HG02981 (cell line): ENCODE results near the gene RNF220.

Experiments used
- ATAC-seq: cut with Tn5 transposase; IDR thresholded peaks from one replicate; pipeline ENCODE4 v1.9.1; 2021; ENCODE audit warnings: mild to moderate bottlenecking, moderate library complexity; ENCODE audit not compliant: unreplicated experiment

Gene RNF220

GRCh38 chr1:44672961-44673674 lies 268.1 kb downstream of the RNF220 start:
- no peak for ATAC-seq

DNA sequence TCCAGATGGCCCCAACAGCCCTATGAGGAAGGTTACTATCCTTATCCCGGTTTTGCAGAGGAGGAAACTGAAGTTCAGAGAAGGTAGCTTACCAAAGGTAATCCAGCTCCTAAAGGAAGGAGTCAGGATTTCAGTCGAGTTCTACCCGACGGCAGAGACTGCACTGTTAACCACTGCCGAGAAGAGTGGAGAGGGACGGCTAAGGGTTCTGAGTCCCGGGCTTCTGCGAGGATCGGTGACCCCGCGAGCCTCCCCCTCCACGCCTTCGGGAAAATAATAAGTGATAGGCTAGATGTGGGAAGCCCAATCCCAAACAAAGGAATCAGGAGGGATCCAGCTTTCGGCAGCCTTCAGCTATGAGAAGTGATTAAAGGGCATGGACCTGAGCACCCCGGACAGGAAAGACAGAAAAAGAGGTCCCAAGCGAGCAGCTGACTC lies 268.6 kb downstream of the RNF220 start:
- ATAC-seq, result peak; percentile 2

- peak; percentile 84 for ATAC-seq
Measured at GRCh38 chr1:44674113-44675000, 269.3 kb downstream of the RNF220 start, which contains the start of the genes ARMH1 and TMEM53. ARMH1 (plus strand) TSS chr1:44674714; CDS start chr1:44689698, 14,984 bp downstream. TMEM53 (minus strand) TSS chr1:44674481; CDS start chr1:44674391, 90 bp downstream.

GRCh38 chr1:44675186-44675585 lies 270.1 kb downstream of the RNF220 start:
- no peak for ATAC-seq

GRCh38 chr1:44676484-44677200 lies 271.6 kb downstream of the RNF220 start:
- no peak for ATAC-seq

DNA sequence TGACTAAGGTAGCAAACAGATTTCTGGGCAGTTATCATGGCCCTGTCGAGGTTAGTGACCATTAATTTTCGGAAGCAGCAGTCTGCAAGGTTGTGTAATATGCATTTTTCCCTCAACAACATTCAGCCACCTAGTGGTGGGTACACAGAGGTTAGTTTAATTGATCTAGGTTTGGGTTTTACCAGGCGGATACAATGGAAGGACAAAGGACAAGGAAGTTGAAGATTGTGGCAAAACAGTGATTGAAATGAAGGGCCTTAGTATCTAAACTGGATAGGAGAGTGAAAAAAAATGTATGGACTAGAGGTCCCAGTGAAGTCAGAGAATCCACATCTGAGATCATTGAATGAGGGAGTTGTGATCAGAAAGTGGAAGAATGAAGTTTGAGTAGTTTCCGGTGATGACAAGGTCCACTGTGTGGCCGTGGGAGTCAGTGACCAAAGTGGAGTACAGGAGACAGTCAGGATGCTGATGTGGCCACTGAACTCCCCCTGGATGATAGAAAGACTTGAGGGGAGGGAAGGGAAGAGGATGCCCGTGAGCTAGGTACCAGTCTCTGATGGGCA lies 272.2 kb downstream of the RNF220 start:
- no peak for ATAC-seq

DNA sequence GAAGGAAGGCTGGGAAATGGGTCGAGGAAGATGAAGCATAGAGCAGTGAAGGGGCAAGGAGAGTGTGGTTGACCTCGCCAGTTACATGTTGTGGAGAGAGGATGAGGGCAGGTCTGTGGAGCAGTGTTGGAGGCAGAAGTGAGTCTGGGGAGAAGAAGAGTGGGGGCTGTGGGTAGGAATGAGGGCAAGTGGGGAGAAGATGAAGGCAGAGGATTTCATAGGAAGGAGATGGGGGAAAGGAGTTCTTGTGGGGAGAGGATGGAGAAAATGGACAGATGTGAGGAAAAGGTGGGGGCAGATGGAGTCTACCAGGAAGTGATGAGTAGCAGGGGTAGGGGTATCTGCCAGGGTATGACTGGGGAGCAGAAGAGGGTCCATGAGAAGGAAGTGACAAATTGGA lies 273.1 kb downstream of the RNF220 start:
- no peak for ATAC-seq

GRCh38 chr1:44678626-44679025 lies 273.6 kb downstream of the RNF220 start:
- no peak for ATAC-seq

DNA sequence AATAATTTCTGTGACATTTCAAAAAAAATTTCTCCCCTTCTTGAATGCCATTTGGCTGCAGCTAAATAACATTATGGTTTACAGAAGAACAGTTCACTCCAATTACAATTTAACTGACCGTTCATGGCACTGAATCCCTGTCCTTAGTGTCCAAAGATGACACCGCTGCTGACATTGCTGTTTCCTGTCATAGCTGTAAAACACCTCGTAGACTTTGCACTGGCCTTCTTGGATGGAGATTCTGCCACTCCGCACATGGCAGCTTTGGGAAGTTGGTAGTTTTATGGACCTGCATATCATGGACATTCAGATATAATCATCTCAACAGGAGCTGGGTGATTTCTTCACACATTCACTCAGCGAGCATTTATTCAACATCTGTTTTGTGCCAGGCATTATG lies 274.4 kb downstream of the RNF220 start:
- no peak for ATAC-seq

DNA sequence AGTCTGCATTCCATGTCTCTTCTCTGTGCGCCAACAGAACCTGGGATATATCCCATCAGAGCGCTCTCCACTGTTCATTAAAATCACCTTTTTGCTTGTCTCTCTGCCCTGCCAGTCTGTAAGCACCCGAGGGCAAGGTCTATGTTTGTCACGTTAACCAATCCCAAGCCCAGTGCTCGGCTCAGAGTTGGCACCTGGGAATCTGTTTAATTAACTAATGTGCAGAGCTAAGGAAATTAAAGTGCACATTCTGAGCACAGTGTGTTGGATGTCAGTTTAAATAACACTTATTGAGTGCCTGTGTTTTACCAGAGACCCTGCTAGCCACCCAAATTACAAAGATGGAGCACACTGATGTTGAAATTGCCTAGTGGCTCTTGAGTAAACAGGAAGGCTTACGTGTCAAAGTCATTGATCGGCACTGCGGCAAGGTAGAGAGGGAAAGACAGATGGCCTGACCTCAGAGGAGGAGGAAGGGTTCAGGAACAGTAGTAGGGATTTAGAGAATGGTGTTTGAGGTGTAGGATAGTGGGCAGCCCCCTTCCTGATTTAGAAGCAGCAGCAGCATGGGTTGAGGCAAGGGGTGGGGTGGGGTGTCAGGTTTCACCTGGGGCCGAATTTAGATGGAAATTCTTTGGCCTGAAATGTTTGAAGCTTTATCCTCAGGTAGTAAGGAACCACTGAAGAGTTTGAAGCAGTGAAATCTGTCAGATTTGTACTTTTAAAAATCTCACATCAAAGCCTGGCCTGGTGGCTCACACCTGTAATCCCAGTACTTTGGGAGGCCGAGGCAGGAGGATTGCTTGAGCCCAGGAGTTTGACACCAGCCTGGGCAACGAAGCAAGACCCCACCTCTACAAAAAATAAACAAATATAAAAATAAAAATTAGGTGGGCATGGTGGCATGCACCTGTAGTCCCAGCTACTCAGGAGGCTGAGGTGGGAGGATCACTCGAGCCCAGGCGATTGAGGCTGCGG lies 277.1 kb downstream of the RNF220 start:
- ATAC-seq, result no peak

DNA sequence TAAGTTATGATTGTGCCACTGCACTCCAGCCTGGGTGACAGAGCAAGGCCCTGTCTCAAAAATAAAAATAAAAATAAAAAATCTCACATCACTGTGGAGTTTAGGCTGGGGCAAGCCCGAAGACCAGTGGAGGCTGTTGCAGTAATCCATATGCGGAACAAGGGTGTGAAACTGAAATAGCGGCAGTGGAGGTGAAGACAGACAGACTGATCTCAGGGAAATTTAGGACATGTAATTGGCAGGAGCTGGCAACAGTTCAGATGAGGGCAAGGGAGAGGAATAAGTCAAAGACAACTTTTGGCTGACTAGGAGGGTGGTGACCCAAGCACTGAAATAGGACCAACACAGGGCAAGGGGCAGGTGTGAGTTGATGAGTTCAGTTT lies 277.8 kb downstream of the RNF220 start:
- no peak for ATAC-seq

- peak; percentile 86 for ATAC-seq
Measured at GRCh38 chr1:44684525-44684924, 279.5 kb downstream of the RNF220 start.

DNA sequence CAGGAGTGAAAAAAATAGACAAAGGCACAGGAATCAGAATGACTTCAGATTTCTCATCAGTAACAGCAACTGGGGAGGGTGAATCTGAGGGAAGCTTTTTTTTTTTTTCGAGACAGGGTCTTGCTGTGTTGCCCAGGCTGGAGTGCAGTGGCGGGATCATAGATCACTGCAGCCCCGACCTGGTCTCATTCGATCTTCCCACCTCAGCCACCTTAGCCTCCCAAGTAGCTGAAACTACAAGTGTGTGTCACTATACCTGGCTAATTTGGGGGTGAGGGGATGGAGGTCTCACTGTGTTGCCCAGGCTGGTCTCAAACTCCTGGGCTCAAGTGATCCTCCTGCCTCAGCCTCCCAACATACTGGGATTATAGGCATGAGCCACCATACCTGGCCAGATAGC lies 280.2 kb downstream of the RNF220 start:
- ATAC-seq, result no peak

DNA sequence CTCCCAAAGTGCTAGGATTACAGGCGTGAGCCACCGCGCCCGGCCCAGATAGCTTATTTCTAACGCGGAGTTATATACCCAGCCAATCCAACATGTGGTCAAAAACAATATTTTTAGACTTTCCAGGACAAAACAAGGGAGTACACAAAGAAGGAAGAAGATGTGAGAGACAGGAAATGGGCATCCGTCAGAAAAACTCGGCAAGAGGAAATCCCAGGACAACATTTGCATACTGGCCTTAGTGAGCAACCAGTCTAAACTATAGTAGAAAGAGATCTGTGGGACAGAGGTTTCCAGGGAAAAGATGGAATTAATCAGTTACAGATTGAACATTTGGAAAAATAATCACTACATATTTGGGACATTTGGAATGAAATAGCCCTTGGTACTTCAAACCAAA lies 280.8 kb downstream of the RNF220 start:
- ATAC-seq, result no peak

GRCh38 chr1:44688760-44689446 lies 283.8 kb downstream of the RNF220 start:
- no peak for ATAC-seq

- no peak for ATAC-seq
Measured at GRCh38 chr1:44689447-44689765, 284.4 kb downstream of the RNF220 start.

DNA sequence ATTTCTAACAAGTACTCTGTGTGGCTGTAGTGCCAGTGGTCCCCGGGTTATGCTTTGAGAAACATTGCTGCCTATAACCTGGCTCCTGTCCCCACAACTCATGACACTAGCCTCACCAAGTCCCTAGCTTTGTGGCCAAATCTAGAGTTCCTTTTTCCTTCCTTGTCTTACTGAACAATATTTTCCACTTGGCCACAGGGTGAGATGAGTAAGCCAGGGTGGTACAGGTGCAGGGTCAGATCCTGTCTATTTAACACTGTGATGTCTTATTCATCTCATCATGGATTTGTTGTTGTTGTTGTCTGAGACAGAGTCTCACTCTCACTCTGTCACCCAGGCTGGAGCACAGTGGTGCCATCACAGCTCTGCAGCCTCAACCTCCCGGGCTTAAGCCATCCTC lies 288.1 kb downstream of the RNF220 start:
- no peak for ATAC-seq

DNA sequence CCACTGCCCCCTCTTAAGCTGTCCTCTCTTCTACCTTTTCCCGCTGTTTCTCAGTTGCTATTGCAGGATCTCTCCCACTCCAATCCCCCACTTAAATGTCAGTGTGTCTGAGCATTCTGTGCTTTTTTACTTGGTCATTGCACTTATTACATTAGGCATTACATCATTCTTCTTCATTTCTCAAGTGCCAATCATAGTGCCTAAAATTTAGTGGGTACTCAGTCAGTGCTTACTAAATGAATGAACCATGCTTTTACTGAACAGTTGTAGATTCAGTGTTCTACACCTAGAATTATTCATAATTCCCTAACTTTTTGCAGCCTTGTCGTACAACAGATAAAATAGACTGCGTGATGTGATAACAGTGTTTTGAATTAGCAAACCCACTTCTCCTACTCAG lies 288.8 kb downstream of the RNF220 start:
- ATAC-seq, result no peak

DNA sequence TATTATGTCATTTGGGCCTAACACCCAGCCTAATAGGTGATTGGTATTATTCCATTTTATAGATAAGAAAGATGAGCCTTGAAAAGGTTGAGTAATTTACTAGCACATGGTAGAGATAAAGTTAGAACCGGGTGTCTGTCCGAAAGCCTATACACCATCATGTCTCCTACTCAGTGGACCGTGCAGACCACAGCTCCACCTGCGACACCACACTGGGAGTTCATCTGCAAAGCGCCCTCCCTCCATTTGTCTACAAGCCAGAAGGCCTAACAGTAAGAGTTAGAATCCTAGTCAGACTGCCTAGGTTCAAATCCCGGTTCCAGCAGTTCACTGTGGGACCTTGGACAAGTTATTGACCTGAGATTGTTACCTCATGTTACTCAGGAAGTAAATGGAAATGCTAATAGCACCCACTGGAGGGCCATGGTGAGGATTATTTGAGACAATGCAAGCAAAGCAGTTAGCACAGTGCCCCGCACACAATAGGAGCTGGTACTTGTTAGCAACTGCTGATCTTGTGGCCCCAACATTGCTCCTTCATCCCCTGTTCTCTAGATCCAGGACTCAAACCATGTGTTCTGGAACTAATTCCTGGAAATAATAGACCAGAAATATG lies 289.9 kb downstream of the RNF220 start:
- ATAC-seq, result peak; percentile 57
